SH-SY5Y (cell line): Measurements from ENCODE around the gene RAC2.

Experiments
- GATA2 ChIP-seq: IDR thresholded peaks from 2 replicates; pipeline ENCODE4 v1.6.1; 2011; ENCODE audit warnings: mild to moderate bottlenecking, low read depth, low read length
- GATA3 ChIP-seq: IDR thresholded peaks from 2 replicates; pipeline ENCODE4 v1.6.1; 2011; ENCODE audit warnings: low read depth, mild to moderate bottlenecking, low read length, moderate library complexity

Gene RAC2

GRCh38 chr22:37193629-37194191 is 50.4 kb downstream of the RAC2 start:
- no peak for TF ChIP-seq GATA2
- no peak for TF ChIP-seq GATA3

DNA sequence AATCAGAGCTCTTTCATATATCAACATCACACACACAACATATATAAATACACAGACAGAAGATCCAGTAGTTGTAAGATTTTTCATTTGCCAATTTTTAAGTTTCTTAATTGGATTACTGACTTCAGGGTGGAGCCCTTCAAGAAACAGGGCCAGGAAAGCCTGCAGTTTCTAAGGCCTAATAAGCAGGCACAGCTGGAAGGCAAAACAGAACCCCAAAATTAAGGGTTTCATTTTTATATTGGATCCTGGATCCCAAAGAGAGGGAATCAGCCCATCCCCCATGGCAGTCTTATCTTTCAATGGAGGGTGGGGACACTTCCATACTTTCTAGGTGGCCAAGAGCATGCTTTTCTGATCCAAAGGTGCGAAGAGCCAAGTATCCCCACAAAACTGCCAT is 51.3 kb downstream of the RAC2 start:
- TF ChIP-seq GATA3 (no peak), GATA2 (no peak)

GRCh38 chr22:37192204-37192603 is 51.9 kb downstream of the RAC2 start:
- no peak for TF ChIP-seq GATA3
- peak; percentile 41; the same call in 1 of the 2 replicates for TF ChIP-seq GATA2

- TF ChIP-seq GATA3: no peak
Observed at GRCh38 chr22:37190262-37190780, 53.7 kb downstream of the RAC2 start.

- TF ChIP-seq GATA2 (no peak), GATA3 (no peak)
Observed at GRCh38 chr22:37188901-37189466, 55.1 kb downstream of the RAC2 start.

GRCh38 chr22:37187891-37188761 is 55.9 kb downstream of the RAC2 start, which contains the start of gene C1QTNF6:
Gene C1QTNF6 (minus strand): TSS chr22:37188247. CDS start chr22:37188213, 34 bp downstream.
- TF ChIP-seq GATA2 (no peak; the same call in 1 of the 2 replicates), GATA3 (no peak)

DNA sequence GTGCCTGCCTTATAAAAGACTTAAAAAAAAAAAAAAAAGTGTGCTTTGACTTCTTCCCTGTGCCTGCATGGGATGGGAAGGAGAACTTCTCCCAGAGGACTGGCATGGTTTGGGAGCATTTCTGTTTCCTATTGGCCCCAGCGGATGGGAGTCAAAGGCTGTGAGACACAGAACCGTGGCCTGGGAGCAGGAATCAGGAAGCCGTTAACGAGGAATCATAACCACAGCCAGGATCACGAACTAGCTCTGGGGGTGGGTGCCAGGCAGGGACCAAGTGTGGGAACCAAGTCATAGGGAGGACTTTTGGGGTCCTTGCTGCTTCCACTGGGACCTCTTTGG is 56.5 kb downstream of the RAC2 start:
- TF ChIP-seq GATA3 (no peak), GATA2 (no peak)

GRCh38 chr22:37186997-37187522 is 57.0 kb downstream of the RAC2 start:
- TF ChIP-seq GATA3 (no peak), GATA2 (no peak)

DNA sequence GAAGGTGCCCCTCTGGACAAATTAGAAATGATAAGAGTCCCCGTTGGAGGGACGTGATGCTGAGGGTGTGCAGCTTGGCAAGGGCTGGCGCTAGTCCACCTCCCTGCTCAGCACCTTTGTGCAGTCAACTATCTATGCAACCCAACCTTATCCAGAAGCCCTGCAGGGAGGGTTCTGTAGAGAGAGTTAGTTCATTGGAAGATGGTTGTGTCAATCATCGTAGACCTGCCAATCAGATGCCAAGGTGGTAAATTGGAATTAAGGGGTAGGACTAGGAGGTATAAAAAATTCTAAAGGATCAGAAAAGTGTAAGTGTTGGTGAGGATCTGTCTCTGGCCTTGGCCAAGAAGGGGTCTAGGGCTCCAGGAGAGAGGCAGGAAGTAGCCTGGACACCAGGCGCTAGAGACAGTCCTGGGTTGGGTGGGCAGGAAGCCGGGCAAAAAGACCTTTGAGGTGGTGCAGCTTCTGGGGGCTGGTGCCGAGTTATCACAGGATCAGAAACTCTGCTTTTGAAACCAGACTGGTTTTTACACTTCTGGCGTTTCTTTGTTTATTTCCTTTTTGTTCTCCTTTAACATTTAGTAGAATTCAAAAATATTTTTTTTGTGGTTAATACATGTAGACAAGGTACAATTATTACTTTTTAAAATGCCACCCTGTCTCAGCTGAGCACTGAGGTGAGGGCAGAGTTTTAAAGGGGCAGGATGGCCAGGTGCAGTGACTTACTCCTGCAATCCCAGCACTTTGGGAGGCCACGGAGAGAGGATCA is 57.7 kb downstream of the RAC2 start:
- TF ChIP-seq GATA3 (no peak), GATA2 (no peak)

GRCh38 chr22:37185646-37186227 is 58.3 kb downstream of the RAC2 start:
- TF ChIP-seq GATA3 (no peak), GATA2 (no peak)

DNA sequence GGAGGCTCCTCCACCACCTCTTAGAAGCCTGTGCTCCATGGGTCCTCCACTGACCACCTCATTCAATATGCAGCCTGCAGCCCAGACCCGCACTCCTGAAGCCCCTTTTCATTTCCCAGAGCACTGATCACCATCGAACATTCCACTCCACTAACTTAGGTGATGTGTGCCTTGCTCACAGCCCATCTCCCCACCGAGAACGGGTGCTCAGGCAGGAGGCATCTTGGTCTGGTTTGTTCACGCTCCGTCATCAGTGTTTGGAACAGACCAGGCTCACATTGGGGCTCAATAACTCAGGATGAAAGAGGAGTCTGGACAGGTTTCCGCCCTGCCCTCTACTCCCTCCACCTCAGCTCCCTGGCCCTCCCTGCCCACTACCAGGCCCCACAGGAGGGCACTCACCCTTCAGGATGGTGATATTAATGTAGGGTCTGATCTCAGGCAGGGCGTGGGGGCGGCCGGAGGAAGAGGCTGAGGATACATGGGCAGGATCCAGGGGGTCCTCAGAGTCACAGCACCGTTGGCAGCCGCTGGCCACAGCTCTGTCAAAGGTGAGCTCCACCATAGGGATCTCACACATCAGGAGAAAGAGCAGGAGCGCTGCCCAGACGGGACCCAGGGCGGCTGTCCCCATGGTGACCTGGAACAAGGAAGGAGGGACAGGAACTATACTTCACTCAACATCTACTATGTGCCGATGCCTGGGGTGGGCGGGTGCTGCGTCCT is 59.1 kb downstream of the RAC2 start:
- TF ChIP-seq GATA2 (no peak), GATA3 (no peak)

- TF ChIP-seq GATA2: no peak
- no peak for TF ChIP-seq GATA3
Observed at GRCh38 chr22:37184380-37184755, 59.7 kb downstream of the RAC2 start.
